HPDE6-E6E7 (cell line): ENCODE results near the gene DMD.
"Not testable (repeated sequence)": the region's sequence is repeated elsewhere in the genome, so short reads cannot be mapped to it uniquely, and the experiment has no call there.

Source experiments
- DNase-seq: peaks from one replicate; pipeline ENCODE4 v3.0.0; 2011; ENCODE audit warnings: missing footprints; ENCODE audit errors: extremely low spot score

Gene DMD

DNA sequence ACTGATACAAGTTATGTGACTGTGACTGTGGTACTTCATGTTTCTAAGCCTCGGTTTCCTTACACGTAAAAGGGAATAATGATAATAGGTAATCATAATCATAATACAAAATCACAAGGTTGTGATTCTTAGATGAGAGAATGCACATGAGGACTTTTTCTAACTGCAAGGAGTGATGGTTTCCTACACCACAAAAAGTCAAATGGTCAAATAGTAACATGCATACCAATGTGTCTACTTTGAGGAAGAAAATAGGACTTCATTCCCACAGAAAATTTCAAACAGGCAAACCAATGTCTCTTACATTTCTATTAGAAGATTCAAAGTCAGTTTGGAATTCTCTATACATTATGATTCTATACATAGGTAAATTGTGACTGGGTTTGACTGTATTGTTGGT, 1770.8 kb downstream of the DMD start:
- no peak for DNase-seq

DNA sequence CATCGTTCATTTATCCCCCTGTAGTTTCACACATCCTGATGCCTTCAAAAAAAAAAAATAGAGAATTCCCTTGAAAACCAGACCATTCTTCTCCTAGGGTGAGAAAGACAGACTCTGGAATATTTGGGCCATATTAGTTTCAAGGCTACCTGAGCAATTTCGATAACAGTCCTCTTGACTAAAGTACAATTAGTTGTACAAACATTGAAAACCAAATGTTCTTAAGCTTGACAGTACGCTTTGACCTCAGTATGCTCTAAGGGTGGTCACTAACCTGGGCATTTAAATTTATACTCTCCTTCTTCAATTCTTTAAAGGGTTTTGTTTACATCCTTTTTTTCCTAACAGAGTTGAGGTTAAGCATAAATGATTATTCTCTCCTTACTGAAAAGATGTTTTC, 1774.9 kb downstream of the DMD start:
- DNase-seq: no peak

DNA sequence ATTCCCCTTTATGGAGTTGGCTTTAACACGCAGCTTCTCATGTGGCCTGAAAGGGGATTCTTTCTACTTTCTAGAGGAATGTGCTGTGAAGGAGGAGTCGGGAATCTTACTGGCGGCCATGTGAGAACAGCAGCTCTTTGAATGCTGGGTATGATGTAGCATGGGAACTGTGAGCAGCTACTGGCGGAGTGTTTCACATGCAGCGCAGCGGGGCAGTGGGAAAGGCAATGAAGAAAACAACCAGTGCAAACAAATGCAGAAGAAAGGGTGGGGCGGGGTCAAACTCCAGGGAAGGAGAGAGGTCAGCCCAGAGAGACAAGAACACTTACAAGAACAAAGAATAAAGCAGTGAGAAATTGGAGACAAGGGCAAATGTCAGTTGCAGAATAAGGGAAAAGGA, 1775.8 kb downstream of the DMD start:
- DNase-seq: no peak

DNA sequence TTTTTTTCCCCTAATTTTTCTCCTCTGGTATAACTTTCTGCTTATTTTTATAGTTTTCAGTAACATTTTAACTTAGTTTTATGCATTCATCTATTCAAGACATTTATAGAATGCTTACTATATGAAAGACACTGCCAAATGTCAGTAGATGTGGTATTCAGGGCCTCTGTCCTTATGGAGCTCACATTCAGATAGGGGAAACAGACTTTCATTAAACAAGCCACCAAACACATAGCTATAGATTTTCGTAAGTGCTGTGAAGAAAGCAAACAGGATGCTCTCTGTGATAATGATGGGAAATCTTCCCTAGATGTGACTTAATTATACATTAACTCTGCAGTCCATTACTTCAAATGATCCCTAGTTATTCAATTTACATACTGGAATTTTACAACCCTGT, 1777.5 kb downstream of the DMD start:
- no peak for DNase-seq

DNA sequence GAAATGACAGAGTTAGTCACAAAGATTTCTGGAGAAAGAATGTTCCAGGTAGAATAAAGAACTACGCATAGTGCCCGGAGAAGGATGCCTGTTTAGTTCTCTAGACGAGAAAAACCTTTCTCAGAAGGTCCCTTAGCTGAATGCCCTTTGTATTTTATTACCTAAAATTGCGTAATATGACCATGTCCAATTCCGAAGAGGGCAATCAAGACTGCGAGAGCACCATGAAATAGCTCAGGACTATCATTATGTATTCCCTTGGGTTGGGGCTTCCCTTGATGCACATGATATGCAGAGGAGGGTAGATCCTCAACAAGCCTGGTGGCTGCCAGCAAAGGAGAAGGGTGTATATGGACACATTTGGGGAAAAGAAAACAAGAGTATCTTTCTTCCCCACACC, 1781.4 kb downstream of the DMD start:
- DNase-seq: no peak

DNA sequence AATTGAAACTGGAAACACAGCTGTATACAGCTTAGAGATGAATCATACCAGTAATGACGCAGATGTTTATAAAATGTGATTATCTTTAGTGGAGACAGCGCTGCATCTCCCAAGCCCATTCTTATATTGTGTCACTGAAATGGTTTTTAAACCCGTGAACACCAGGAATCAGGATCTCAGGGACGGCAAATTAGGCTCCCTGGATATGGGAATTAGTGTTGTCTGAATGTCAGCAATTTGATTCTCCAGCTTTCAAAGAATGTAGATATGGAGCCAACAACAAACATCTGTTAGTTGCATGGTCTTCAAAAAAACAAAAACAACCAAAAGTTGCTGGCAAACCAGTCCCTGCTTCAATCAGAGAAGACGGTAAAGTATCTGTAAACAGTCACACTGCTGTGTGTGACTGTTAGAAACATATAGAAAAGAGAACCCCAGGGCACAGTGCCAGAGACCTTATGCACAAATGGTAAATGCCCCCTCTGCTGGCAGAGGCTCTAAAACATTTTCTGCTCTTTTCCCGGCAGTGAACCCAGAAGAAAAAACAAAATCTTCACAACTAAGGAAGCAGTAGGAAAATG, 1787.7 kb downstream of the DMD start:
- DNase-seq: peak; percentile 10

DNA sequence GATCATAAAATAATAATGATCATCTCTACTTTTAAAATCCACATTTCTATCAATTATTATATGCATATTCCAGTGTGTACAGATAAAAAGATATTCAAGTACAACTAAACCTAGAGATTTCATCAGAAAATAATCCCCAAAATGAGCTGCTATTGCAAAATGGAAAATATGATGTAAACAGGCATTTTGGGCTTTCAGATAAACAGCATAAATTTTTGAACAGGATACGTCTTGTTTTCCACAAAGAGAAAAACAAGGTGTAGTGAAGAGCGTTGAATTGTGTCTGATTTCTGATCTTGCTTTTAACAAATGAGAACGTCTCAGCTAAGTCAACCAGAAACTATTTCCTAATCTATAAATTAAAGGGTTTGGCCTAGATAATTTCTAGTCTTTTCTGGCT, 1789.9 kb downstream of the DMD start:
- no peak for DNase-seq

DNA sequence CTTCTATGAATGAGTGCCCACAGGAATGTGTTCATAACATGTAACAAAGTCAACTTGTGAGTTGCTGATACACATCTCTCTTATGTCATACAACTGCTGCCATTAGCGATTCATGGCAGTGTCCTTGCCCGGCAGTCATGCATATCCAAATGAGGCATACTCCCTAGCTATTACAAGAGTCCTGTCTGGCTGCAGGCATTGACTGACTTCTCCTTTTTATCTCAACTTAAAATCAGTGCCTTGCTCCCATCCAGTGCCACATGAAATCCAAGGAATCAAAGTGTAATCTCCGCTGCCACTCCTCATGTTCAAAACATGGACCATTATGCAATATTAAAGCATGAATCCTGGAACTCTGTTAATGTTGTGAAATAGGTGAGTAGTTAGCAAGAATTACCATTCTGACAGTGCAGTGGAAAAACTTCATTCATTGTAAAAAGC, 1790.6 kb downstream of the DMD start:
- no peak for DNase-seq

DNA sequence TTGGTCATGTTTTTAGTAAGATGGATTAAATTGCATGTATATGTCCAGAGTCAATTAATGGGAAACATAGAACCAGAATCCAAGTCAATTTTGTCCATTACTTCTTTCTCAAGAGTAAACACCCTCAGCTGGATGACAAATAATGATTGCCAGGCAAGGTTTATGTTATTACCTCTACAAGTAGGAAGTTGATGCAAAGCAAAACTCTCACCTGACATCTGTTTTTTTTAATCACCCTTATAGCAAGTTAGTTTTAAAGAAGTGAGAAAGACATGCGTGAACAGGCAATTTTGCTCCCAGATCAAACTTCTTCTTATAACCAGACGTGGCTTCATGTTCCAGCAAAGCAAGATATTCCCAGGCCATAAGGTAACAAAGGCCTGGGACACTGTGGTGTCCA, 1791.0 kb downstream of the DMD start:
- no peak for DNase-seq

DNA sequence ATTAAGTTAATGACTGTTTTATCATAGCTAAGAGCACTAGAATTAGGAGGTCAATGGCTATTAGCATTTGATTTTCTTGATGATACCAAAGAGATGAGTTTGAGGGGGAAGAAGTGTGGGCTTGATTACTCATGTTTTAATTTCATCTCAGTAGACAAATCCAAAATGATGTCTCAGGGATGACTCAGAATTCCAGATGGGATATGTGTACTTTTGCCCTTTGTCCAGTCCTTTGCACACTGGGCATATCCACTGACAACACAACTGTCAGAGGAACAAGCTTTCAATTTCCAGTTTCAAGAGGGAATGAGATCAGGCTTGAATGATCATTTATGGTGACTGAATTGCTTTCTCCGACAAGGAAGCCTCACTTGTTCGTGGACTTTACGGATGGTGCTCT, 1814.2 kb downstream of the DMD start:
- no peak for DNase-seq

DNA sequence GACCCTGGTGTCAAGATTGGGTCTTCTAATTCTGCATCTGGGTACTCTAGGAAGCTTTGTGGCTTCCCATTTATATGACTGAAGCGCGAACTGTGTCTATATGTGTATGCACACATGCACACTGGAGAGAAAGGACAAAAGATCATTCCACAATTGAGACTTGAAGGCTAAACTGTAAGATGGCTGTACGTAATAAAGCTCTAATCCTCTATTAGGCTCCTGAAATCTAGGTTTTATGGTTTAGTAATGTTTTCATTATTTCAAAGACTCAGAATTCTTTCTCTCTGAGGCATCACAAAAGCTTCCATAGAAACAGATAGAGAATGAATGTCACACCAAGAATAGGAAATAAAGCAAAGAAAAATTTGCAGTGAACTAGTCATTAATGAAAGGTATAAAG, 1818.8 kb downstream of the DMD start:
- no peak for DNase-seq

DNA sequence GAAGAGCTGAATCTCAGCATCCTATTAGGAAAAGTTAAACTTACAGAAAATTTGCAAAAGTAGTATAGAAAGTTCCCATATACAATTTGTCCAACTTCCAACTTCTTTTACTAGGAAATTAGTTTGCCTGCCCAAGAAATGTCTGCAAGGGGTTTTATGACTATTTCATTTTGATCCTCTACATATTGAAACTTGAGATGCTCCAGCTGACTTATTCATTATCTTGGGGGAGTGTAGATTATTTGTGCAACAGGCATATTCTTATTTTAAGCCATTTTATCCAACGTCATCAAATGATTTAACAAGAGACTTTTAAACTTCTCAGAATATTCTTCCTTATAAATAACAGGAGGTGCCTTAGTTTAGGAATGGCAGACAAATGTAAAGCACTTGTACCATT, 1822.4 kb downstream of the DMD start:
- DNase-seq: no peak

DNA sequence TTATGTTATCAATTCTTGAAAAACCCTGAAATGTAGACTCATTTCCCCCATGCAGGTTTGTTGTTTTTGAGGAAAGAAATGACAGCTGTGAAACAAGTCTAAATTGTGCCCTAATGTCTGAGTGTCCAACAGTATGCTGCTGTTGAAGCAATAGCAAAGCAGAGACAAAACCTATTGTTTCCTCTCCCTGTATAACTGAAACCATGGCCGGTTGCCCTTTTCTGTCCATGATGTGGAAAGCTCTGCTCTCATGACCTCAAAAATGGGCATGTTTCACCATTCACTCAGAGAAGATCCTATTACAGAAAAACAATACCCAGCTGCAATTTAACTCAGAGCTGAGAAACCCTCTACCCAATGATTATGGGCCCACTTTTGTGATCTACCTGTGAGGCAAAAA, 1826.9 kb downstream of the DMD start:
- DNase-seq: no peak

DNA sequence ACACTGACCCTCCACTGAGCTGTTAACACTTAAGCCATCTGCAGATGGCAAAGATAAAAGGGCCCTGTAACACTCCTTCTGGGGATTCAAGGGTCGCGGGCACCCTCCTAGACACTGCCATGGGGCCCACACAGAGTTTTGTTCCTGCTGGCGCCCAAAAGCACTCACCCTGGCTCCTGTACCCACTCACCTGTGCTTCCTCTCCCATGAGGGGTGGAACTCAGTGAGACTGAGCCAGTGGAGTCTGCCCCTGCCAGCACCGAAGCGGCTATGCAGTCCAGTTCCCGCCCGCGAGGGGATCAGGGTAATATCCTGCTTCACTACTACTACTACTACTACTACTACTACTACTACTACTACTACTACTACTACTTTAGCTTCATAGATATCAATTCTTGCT, 1827.4 kb downstream of the DMD start:
- no peak for DNase-seq

DNA sequence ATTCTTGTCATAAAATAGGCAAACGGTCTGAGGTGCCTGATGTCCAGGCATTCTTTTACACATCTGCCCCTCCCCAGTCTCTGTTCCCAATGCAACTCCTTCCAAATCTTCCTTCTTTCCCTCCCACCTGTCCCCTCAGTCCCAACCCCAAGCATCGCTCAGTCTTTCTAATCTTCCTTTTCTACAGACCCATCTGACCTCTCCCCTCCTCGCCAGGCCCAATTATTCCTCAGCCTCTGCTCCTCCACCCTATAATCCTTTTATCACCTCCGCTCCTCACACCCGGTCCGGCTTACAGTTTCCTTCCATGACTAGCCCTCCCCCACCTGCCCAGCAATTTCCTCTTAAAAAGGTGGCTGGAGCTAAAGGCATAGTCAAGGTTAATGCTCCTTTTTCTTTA, 1832.4 kb downstream of the DMD start:
- not testable (repeated sequence) for DNase-seq

DNA sequence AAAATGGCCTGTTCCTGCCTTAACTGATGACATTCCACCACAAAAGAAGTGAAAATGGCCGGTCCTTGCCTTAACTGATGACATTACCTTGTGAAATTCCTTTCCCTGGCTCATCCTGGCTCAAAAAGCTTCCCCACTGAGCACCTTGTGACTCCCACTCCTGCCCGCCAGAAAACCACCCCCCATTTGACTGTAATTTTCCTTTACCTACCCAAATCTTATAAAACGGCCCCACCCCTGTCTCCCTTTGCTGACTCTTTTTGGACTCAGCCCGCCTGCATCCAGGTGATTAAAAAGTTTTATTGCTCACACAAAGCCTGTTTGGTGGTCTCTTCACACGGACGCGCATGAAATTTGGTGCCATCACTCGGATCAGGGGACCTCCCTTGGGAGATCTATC, 1833.5 kb downstream of the DMD start:
- DNase-seq: not testable (repeated sequence)

DNA sequence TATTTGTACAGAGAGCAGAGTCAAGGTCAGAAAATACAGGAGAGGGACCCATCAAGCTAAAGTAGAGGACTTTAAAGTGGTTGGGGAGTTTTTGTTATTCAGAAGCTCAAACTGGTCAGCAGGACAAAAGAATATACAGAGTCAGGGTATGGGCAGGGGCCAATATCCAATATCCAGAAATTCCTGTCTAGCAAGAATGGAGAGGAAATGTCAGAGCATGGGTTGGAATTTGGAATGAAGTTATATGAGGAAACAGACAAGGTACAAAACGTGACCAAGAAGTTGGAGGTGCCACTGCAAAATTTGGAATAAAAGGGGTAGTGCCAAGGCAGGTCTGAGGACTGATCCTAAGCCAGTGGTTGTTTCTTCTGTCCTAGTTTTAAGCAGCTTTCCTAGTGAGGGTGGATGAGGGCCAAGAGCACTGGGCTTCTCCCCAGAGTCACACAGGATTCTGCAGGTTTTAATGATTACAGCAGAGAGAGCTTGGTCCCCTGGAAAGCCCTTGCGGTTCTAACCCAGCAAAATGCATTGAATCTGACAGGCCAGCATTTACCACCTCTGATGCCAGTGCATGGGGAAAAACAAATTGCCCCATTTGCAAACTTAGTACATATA, 1834.8 kb downstream of the DMD start:
- no peak for DNase-seq

DNA sequence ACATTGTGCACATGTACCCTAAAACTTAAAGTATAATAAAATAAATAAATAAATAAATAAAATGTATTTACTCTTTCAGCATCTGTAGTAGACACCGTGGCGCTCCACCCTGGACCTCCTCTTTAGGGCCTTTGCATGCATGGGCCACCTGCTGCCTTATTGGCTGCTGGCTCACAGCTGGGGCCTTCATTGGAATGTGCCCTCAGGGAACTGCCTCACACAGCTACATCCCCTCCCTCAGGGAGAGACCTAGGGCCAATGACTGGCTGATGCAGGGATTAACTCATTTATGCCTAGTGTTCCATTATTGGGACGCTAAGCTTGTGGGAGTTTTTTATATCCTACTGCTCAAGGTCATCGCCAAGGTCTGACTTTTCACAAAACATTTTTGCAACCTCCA, 1836.6 kb downstream of the DMD start:
- DNase-seq: no peak

DNA sequence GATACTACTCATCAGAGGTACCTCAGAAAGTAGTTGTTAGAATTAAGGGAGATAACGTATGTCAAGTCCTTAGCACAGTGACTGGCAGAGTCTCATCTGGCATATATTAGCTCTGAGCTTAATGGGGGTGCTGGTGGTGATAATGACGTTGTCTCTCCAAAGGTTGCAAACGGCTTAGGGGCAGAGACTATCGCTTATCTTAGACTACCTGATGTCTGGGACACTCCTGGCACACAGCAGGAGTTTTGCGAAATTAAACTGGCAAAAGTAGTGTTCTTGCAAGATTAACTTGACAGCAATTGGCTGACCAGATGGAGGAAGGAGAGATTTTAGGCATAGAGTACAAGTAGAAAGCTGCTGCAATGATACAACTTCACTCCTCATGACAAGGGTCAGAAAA, 1839.4 kb downstream of the DMD start:
- no peak for DNase-seq

DNA sequence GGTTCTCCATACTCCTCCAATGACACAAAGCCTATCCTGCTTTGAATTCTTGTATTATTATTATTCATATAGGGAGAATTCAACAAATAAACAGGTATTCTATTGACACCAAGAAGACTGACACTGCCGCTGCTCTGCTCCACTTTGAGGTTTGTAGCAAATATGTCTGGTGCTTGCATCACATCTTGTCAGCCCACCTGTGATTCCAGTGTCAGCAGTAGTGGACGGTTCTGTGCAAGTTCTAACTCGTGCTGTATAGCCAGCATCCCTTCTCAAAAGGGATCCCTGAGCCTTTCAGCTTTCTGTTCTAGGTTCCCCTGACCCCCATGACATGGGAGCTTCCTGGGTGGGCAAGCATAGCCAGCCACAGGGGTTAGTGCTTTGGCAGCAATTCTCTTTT, 1843.5 kb downstream of the DMD start:
- DNase-seq: no peak

DNA sequence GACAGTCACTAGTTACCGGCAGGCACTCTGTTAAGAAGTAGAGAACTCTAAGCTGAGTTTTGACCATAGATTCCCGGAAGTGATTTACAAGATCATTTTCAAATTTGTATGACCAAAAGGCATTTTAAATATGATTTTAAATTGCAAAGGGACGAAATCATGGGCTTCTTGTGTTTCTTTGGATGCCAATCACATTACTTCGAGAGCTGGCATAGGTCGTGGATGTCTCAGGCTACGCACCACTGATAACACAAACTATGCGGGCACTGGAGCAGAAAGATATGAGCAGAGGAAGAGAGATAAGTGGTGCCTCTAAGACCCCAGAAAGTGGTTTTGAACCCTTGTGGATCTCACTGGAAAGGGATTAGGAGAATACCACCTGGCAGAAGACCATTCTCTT, 1845.3 kb downstream of the DMD start:
- DNase-seq: no peak

DNA sequence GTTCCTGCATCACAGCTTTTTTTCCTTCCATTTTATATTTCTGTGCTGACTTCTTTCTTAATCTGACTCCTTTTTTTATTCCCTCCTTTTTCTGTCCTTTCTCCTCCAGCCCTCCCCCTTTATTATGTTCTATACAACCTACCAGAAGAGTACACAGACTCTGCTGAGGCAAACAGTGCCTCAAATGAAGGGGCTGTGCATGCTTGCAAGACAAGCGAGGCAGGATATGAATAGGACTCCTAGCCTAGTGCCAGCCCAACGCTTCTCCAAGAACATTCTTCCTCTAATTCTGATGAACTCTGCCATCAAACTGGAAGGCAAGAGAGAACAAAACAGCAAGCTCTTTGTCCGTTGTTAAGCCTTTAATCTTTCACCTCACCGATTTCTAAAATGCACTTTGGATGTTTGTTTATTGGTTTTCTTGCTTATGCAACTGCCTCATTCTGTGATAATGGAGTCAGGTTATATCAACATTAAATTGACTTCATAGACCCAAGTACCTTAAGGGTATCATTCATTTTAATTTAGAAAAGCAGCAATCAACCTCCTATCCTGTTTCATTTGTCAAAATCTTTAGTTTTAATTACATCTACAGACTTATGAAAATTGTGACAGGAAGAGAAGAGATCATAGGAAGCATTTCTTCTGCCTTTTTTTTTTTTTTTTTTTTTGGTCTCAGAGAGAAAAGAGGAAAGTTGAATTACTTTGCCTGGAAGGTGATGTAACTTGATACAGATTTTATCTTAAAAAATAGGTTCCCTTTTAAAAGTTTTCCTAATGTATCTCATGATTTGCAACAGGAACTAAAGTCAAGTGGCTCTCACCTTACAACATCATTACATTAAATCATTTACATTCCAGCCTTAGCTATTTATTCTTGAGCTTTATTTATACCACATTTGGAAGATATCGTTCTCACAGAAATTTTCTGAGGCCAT, 1854.8 kb downstream of the DMD start:
- DNase-seq: no peak
